LNCaP clone FGC (cell line): ENCODE measurements around the gene USP9Y.

ENCODE experiments used
- DNase-seq: peaks from one replicate; pipeline ENCODE4 v3.0.0-alpha.2; 2011; ENCODE audit warnings: low read depth
- H3K4me3 ChIP-seq: 2 replicates; pipeline ENCODE4 v1.5.1; 2011; ENCODE audit warnings: mild to moderate bottlenecking, low read depth, low read length, control low read depth
- TF ChIP-seq, protein P1 (sequence below): IDR thresholded peaks from 2 replicates; pipeline ENCODE4 v1.5.1; 2012; ENCODE audit warnings: mild to moderate bottlenecking; ENCODE audit not compliant: control insufficient read depth, insufficient read depth; ENCODE audit errors: extremely low read depth

The USP9Y gene

DNA sequence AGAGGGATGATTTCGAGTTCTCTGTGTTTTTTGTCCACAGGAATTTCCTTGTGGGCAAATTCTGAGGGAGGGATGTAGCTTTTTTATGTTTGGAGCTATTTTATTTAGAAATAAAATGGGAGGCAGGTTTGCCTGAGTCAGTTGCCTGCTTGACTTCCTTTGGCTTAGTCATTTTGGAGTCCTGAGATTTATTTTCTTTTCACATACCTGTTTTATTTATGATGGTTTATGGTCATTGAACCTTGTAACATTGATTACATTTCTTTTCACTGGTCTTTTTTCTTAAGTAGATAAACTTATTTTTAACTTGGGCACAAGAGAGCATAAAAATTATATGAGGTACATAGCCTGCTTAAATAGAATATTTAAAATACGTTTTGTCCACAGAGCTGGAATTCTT is 12.7 kb upstream of the USP9Y start:
- peak; percentile 52 for DNase-seq
- TF ChIP-seq, protein P1, sequence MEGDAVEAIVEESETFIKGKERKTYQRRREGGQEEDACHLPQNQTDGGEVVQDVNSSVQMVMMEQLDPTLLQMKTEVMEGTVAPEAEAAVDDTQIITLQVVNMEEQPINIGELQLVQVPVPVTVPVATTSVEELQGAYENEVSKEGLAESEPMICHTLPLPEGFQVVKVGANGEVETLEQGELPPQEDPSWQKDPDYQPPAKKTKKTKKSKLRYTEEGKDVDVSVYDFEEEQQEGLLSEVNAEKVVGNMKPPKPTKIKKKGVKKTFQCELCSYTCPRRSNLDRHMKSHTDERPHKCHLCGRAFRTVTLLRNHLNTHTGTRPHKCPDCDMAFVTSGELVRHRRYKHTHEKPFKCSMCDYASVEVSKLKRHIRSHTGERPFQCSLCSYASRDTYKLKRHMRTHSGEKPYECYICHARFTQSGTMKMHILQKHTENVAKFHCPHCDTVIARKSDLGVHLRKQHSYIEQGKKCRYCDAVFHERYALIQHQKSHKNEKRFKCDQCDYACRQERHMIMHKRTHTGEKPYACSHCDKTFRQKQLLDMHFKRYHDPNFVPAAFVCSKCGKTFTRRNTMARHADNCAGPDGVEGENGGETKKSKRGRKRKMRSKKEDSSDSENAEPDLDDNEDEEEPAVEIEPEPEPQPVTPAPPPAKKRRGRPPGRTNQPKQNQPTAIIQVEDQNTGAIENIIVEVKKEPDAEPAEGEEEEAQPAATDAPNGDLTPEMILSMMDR, result no peak
- no peak overlapping the region for H3K4me3 ChIP-seq

DNA sequence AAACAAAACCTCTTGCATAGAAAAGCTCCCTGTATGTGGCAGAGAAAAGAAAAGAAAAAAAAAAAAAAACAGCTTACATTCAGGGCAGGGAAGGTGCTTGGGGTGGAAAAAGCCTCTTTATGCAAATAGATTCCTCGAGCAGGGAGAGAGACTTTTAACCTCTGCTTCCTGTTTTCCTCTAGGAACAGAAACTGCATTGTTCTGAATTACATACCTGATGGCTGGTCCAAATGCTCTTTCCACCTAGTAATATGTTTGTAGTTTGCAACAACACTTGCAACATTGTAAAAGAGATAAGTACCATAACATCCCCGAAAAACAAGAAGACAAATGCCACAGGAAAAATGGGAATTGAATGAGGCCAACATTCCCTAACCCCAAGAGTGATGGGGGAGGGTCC is 944 bp upstream of the USP9Y start:
- no peak overlapping the region for H3K4me3 ChIP-seq
- no peak for DNase-seq
- TF ChIP-seq, protein P1, result no peak

GRCh38 chrY:12702174-12702573 is 1.1 kb downstream of the USP9Y start:
- no peak for DNase-seq
- TF ChIP-seq, protein P1, result no peak
- H3K4me3 ChIP-seq, result no peak overlapping the region

GRCh38 chrY:12710460-12710859 is 9.4 kb downstream of the USP9Y start:
- DNase-seq, result no peak
- TF ChIP-seq, protein P1, result no peak
- H3K4me3 ChIP-seq, result no peak overlapping the region

DNA sequence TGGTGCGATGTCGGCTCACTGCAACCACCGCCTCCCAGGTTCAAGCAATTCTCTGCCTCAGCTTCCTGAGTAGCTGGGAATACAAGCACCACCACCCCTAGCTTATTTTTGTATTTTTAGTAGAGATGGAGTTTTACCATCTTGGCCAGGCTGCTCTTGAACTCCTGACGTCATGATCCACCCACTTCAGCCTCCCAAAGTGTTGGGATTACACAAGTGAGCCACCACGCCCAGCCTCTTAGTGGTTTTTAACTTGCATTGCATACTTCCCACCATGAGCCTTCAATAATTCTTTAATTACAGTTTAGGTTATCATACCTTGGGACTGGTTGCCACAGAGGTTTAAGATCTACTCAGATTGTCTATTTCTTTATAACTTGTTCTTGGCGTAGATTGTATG is 14.3 kb downstream of the USP9Y start:
- no peak overlapping the region for H3K4me3 ChIP-seq
- TF ChIP-seq, protein P1, result no peak
- no peak for DNase-seq

- TF ChIP-seq, protein P1, result no peak
- DNase-seq, result peak; percentile 85
- H3K4me3 ChIP-seq, result no peak overlapping the region
Measured at GRCh38 chrY:12729746-12730145, 28.7 kb downstream of the USP9Y start.

- H3K4me3 ChIP-seq, result no peak overlapping the region
- TF ChIP-seq, protein P1, result no peak
- DNase-seq, result no peak
Measured at GRCh38 chrY:12733625-12734024, 32.6 kb downstream of the USP9Y start.
